PC-3 (cell line): Measurements from ENCODE around the gene TBC1D24.

Experiments
- CTCF ChIP-seq: fragments of 300-600 bp; sonication (generic); conservative IDR thresholded peaks from 2 replicates; pipeline ENCODE4 v1.5.1; 2017; ENCODE audit warnings: antibody characterized with exemption, low read depth, mild to moderate bottlenecking, low read length
- EZH2 ChIP-seq: fragments of 300-600 bp; sonication (generic); IDR thresholded peaks from one replicate; pipeline ENCODE4 v1.6.1; 2017; ENCODE audit warnings: antibody characterized with exemption, mild to moderate bottlenecking, low read length; ENCODE audit not compliant: unreplicated experiment
- EZH2phosphoT487 ChIP-seq: fragments of 300-600 bp; sonication (generic); IDR thresholded peaks from 2 replicates; pipeline ENCODE4 v1.6.1; 2018; ENCODE audit warnings: mild to moderate bottlenecking, antibody characterized with exemption, low read length, borderline replicate concordance

- no peak for TF ChIP-seq CTCF
- TF ChIP-seq EZH2 = no peak
- no peak for TF ChIP-seq EZH2phosphoT487
Measured at GRCh38 chr16:2512735-2513404, 37.9 kb downstream of the TBC1D24 start.
